Umbilical cord (tissue), 2 donors: ENCODE results near the gene DCTD. TPM values are rescaled to one million over a fixed set of nuclear protein-coding genes. Genes with fewer than 3 reads are reported as not detected.

ENCODE experiments used
- DNase-seq: peaks from one replicate; pipeline ENCODE4 v3.0.0-alpha.2; 2015; ENCODE audit warnings: low spot score
- total RNA-seq: library from RNA; depleted of rRNA; stranded (reverse); fragments of >200 nt; gene quantifications from one replicate; pipeline ENCODE4 v1.2.3, GENCODE V29; 2014; ENCODE audit warnings: low replicate concordance; ENCODE audit not compliant: insufficient read depth

Gene DCTD
- total RNA-seq, 1 donor from 2014 or later, result 37.3 TPM

GRCh38 chr4:182842104-182842600, 75.0 kb downstream of the DCTD start:
- DNase-seq, result no peak

DNA sequence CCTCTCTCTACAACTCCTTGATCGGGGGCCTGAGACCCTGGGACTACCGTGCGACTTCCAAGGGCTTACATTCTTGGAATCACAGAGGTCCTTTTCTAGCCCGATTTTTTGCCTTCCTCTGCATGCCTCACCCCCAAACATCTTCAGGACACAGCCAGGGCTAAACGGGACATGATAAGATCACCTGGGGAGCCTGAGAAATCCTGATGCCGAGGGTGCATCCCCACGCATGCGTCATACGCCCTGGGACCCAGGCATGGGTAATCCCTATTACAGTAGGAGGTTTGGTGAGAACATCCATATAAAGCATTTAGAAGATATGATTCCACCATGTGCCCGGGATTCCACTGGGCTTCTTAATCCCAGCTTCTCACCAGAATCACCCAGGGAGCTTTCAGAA, 77.1 kb downstream of the DCTD start:
- DNase-seq, result no peak

Other genes with a start within 250 kb of the DCTD start
- gene WWC2, start 181.9 kb upstream of the DCTD start, total RNA-seq, result 36.8 TPM